SK-N-SH treated with all-trans-retinoic acid at 6 μM for 48 hours (cell line): ENCODE measurements around the gene FLRT2.

Source experiments
- ATAC-seq: fragments of 200-7000 bp; cut with Tn5 transposase; 3 replicates; pipeline ENCODE4 v1.9.1; 2020; ENCODE audit warnings: mild to moderate bottlenecking, moderate library complexity
- ARNTL ChIP-seq: fragments of 450-650 bp; formaldehyde crosslinking; IDR thresholded peaks from 2 replicates; pipeline ENCODE4 v1.5.0; 2020; ENCODE audit warnings: low read depth, mild to moderate bottlenecking, moderate library complexity, borderline replicate concordance
- CREB5 ChIP-seq: fragments of 250-450 bp; sonication (Bioruptor Pico); IDR thresholded peaks from 2 replicates; pipeline ENCODE4 v1.5.1; 2020; ENCODE audit warnings: low read depth, mild to moderate bottlenecking, moderate library complexity
- CSDC2 ChIP-seq: fragments of 250-450 bp; sonication (Bioruptor Pico); IDR thresholded peaks from 2 replicates; pipeline ENCODE4 v1.5.0; 2020; ENCODE audit warnings: mild to moderate bottlenecking, moderate library complexity
- CSRNP3 ChIP-seq: fragments of 250-450 bp; sonication (Bioruptor Pico); IDR thresholded peaks from 2 replicates; pipeline ENCODE4 v1.5.1; 2021; ENCODE audit warnings: mild to moderate bottlenecking, moderate library complexity
- ESRRG ChIP-seq: fragments of 250-450 bp; sonication (Bioruptor Pico); IDR thresholded peaks from 2 replicates; pipeline ENCODE4 v1.6.1; 2021; ENCODE audit warnings: mild to moderate bottlenecking
- GLIS3 ChIP-seq: fragments of 250-450 bp; sonication (Bioruptor Pico); IDR thresholded peaks from 2 replicates; pipeline ENCODE4 v1.5.0; 2020; ENCODE audit warnings: mild to moderate bottlenecking, moderate library complexity
- ISL1 ChIP-seq: fragments of 250-450 bp; sonication (Bioruptor Pico); IDR thresholded peaks from 2 replicates; pipeline ENCODE4 v2.1.2; 2022; ENCODE audit warnings: mild to moderate bottlenecking, moderate library complexity
- OSR1 ChIP-seq: fragments of 250-450 bp; sonication (Bioruptor Pico); IDR thresholded peaks from 2 replicates; pipeline ENCODE4 v1.8.0; 2022; ENCODE audit warnings: moderate library complexity, mild to moderate bottlenecking, inconsistent platforms
- PATZ1 ChIP-seq: fragments of 250-450 bp; sonication (Bioruptor Pico); IDR thresholded peaks from 2 replicates; pipeline ENCODE4 v1.8.0; 2020; ENCODE audit warnings: mild to moderate bottlenecking, moderate library complexity, borderline replicate concordance
- POU6F1 ChIP-seq: fragments of 250-450 bp; sonication (Bioruptor Pico); IDR thresholded peaks from 2 replicates; pipeline ENCODE4 v1.8.0; 2021; ENCODE audit warnings: low read depth, mild to moderate bottlenecking, moderate library complexity, borderline replicate concordance
- PPARA ChIP-seq: fragments of 250-450 bp; sonication (Bioruptor Pico); IDR thresholded peaks from 2 replicates; pipeline ENCODE4 v1.5.0; 2020; ENCODE audit warnings: mild to moderate bottlenecking, borderline replicate concordance
- RARB ChIP-seq: fragments of 250-450 bp; sonication (Bioruptor Pico); IDR thresholded peaks from 2 replicates; pipeline ENCODE4 v1.8.0; 2021; ENCODE audit warnings: mild to moderate bottlenecking, moderate library complexity
- SNAI2 ChIP-seq: fragments of 250-450 bp; sonication (Bioruptor Pico); IDR thresholded peaks from 2 replicates; pipeline ENCODE4 v1.5.0; 2020; ENCODE audit warnings: mild to moderate bottlenecking, moderate library complexity
- TCF4 ChIP-seq: fragments of 250-450 bp; sonication (Bioruptor Pico); IDR thresholded peaks from 2 replicates; pipeline ENCODE4 v1.8.0; 2021; ENCODE audit warnings: mild to moderate bottlenecking, moderate library complexity, borderline replicate concordance
- TOX ChIP-seq: fragments of 250-450 bp; sonication (Bioruptor Pico); IDR thresholded peaks from 2 replicates; pipeline ENCODE4 v1.8.0; 2021; ENCODE audit warnings: mild to moderate bottlenecking, moderate library complexity, borderline replicate concordance
- ZC3H10 ChIP-seq: fragments of 250-450 bp; sonication (Bioruptor Pico); IDR thresholded peaks from 2 replicates; pipeline ENCODE4 v1.5.1; 2021; ENCODE audit warnings: mild to moderate bottlenecking, moderate library complexity
- ZFP3 ChIP-seq: fragments of 250-450 bp; sonication (Bioruptor Pico); IDR thresholded peaks from 2 replicates; pipeline ENCODE4 v1.5.0; 2020; ENCODE audit warnings: mild to moderate bottlenecking, moderate library complexity
- ZFP30 ChIP-seq: fragments of 450-650 bp; formaldehyde crosslinking; IDR thresholded peaks from 2 replicates; pipeline ENCODE4 v1.5.0; 2022; ENCODE audit warnings: mild to moderate bottlenecking, moderate library complexity
- ZNF565 ChIP-seq: fragments of 450-650 bp; formaldehyde crosslinking; conservative IDR thresholded peaks from 2 replicates; pipeline ENCODE4 v1.5.0; 2020; ENCODE audit warnings: low read depth, mild to moderate bottlenecking, moderate library complexity
- ZNF70 ChIP-seq: fragments of 450-650 bp; formaldehyde crosslinking; IDR thresholded peaks from 2 replicates; pipeline ENCODE4 v1.5.0; 2020; ENCODE audit warnings: mild to moderate bottlenecking, moderate library complexity
- ZNF8 ChIP-seq: fragments of 450-650 bp; formaldehyde crosslinking; IDR thresholded peaks from 2 replicates; pipeline ENCODE4 v1.5.0; 2020; ENCODE audit warnings: mild to moderate bottlenecking, moderate library complexity

Gene FLRT2

GRCh38 chr14:85517114-85517688 is 12.7 kb upstream of the FLRT2 start:
- ATAC-seq, result no peak; the same call in 1 of the 3 replicates
- TF ChIP-seq ZC3H10 (CRISPR knock-in tag) (no peak), ZNF565 (CRISPR knock-in tag) (no peak), TOX (CRISPR knock-in tag) (no peak), ZNF70 (no peak), ESRRG (CRISPR knock-in tag) (no peak), ZFP3 (no peak), RARB (CRISPR knock-in tag) (no peak), CREB5 (CRISPR knock-in tag) (no peak), CSDC2 (no peak), PPARA (CRISPR knock-in tag) (no peak), SNAI2 (CRISPR knock-in tag) (no peak), GLIS3 (CRISPR knock-in tag) (no peak), ZNF8 (no peak), ZFP30 (no peak), TCF4 (CRISPR knock-in tag) (no peak)
- TF ChIP-seq, all 23 proteins: peak for 0

- TF ChIP-seq TCF4 (CRISPR knock-in tag) (no peak), ISL1 (no peak), ESRRG (CRISPR knock-in tag) (no peak), ZNF8 (no peak), POU6F1 (CRISPR knock-in tag) (no peak), ZC3H10 (CRISPR knock-in tag) (no peak), ZNF70 (no peak), CSDC2 (no peak), GLIS3 (CRISPR knock-in tag) (no peak), OSR1 (CRISPR knock-in tag) (no peak), ZNF565 (CRISPR knock-in tag) (no peak), CREB5 (CRISPR knock-in tag) (no peak)
- TF ChIP-seq, all 23 proteins: peak for 0
Observed at GRCh38 chr14:85519661-85520305, 10.2 kb upstream of the FLRT2 start.

GRCh38 chr14:85520581-85520980 is 9.4 kb upstream of the FLRT2 start:
- TF ChIP-seq PATZ1 (CRISPR knock-in tag), result no peak
- TF ChIP-seq ZNF8, result no peak
- no peak for TF ChIP-seq ZC3H10 (CRISPR knock-in tag)
- TF ChIP-seq CSDC2, result no peak
- no peak for TF ChIP-seq RARB (CRISPR knock-in tag)
- no peak for TF ChIP-seq POU6F1 (CRISPR knock-in tag)
- no peak for ATAC-seq

More at GRCh38 chr14:85519661-85520305, 10.2 kb upstream of the FLRT2 start:
- no peak for ATAC-seq

- no peak for TF ChIP-seq ZFP3
- no peak for TF ChIP-seq CSRNP3 (CRISPR knock-in tag)
- TF ChIP-seq TOX (CRISPR knock-in tag), result no peak
- no peak for TF ChIP-seq CSDC2
- no peak for TF ChIP-seq ISL1
- no peak for TF ChIP-seq POU6F1 (CRISPR knock-in tag)
- TF ChIP-seq OSR1 (CRISPR knock-in tag), result no peak
- no peak for TF ChIP-seq PPARA (CRISPR knock-in tag)
- no peak for TF ChIP-seq ZFP30
- TF ChIP-seq ESRRG (CRISPR knock-in tag), result no peak
- no peak for TF ChIP-seq GLIS3 (CRISPR knock-in tag)
- TF ChIP-seq ARNTL (CRISPR knock-in tag), result no peak
- TF ChIP-seq TCF4 (CRISPR knock-in tag), result no peak
- TF ChIP-seq ZC3H10 (CRISPR knock-in tag), result no peak
- TF ChIP-seq SNAI2 (CRISPR knock-in tag), result no peak
- no peak for TF ChIP-seq ZNF8
- TF ChIP-seq ZNF565 (CRISPR knock-in tag), result no peak
- no peak for ATAC-seq
Observed at GRCh38 chr14:85523624-85524023, 6.3 kb upstream of the FLRT2 start.
